ENCODE results near the gene STAG1.

DNA sequence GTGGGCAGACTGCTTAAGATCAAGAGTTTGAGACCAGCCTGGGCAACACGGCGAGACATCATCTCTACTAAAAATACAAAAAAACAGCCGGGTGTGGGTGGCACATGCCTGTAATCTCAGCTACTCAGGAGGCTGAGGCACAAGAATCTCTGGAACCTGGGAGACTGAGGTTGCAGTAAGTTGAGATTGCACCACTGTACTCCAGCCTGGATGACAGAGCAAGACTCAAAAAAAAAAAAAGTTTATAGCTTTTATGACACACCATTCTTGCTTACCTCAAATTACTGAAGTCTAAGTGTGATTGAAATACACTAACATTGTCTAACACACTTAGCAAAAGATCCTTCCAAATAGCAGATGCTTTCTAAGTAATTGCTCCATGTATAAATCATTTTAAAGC, 207.6 kb downstream of the STAG1 start:
- TF ChIP-seq, protein P1, sequence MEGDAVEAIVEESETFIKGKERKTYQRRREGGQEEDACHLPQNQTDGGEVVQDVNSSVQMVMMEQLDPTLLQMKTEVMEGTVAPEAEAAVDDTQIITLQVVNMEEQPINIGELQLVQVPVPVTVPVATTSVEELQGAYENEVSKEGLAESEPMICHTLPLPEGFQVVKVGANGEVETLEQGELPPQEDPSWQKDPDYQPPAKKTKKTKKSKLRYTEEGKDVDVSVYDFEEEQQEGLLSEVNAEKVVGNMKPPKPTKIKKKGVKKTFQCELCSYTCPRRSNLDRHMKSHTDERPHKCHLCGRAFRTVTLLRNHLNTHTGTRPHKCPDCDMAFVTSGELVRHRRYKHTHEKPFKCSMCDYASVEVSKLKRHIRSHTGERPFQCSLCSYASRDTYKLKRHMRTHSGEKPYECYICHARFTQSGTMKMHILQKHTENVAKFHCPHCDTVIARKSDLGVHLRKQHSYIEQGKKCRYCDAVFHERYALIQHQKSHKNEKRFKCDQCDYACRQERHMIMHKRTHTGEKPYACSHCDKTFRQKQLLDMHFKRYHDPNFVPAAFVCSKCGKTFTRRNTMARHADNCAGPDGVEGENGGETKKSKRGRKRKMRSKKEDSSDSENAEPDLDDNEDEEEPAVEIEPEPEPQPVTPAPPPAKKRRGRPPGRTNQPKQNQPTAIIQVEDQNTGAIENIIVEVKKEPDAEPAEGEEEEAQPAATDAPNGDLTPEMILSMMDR (IDR thresholded peaks at IDR 0.05) = no peak
- TF ChIP-seq POLR2A (IDR thresholded peaks at IDR 0.05) (no peak), EP300 (IDR thresholded peaks at IDR 0.05) (no peak)
